Nasal cavity respiratory epithelium epithelial cell of viscerocranial mucosa (primary cell): Measurements from ENCODE around the gene TMEM217. TPM values are rescaled to one million over a fixed set of nuclear protein-coding genes. Genes with fewer than 3 reads are reported as not detected.

ENCODE experiments used
- total RNA-seq: library from RNA; depleted of rRNA; stranded (reverse); fragments of >200 nt; gene quantifications from 2 replicates; pipeline ENCODE4 v1.2.3, GENCODE V29; 2014

Gene TMEM217
- 0.68 and 1.5 TPM in 2 replicates for total RNA-seq

DNA sequence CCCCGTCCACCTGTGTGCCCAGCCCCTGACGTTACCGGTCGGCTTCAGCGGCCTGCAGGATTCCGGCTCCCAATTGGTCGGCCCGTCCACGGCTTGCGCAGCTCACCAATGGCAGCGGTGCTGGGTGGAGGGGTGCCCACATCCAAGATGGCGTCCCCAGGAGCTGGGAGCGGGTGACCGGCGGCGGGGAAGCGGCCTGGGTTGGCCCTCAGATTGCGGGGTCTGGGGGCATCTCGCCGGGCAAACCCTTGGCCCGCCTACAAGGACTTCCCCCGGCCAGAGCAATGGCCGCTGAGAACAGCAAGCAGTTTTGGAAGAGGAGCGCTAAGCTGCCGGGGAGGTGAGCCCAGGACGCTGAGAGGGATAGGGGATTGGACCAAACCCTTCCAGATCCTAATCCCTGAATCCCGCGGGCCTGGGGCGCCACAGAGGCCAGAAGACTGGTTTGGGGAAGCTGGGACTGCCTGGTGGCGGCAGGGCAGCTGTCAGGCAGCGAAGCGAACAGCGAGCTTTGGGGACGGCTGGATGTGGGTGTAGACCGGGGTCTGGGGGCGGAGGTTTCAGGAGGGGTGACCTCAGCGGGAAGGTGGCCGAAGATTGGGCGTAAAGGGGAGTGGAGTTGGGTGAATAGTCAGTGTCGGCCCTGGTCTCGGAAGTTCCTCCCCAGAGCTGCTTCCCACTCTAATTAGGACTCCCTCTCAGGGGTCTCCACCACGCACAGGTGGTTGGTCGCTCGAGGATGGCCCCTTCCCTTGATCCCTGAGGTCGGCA lies at the start of gene TMEM217, which contains the start of gene TBC1D22B:
Gene TMEM217 (minus strand): TSS at position 511 of the 771 bp plus-strand sequence. CDS start 39,114 bp downstream, outside the sequence.
Gene TBC1D22B (plus strand): TSS at position 139 of the 771 bp plus-strand sequence. CDS start 146 bp downstream, at position 285.

DNA sequence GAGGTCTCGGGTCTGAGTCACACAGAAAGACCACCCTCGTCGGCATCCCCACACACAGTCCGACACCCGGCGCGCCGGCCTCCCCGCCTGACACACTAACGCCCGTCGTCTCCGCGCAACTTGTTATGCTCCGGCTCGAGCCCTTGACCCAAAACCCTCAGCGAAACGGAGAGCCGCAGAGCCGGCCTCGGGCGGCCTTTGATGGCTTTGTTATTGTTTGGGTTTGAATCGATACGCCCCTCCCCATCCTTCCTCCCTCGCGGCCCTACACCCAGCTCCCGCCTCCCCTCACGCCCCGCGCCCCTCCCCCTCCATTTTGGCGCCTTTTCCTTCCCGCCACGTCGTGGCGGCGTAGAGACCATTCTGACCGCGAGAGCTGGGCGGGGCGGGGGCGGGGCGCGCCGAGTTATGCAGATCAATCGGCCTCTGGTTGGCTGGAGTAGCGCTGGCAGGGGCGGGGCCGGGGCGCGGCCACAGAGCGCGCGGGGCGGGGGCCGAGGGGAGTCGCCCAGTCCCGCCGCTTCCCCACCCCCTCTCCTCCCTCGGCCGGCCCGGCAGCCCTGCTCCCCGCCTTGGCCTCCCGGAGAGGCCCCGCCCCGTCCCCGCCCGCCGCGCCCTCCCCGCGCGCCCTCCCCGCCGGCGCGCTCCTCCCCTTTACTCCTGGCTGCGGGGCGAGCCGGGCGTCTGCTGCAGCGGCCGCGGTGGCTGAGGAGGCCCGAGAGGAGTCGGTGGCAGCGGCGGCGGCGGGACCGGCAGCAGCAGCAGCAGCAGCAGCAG lies 88.3 kb downstream of the TMEM217 start, which contains the start of gene PIM1:
Gene PIM1 (plus strand): TSS at position 657 of the 777 bp plus-strand sequence. CDS start 424 bp downstream, outside the sequence.

Other genes starting within 250 kb of the TMEM217 start
- 50.2 and 51.4 TPM in 2 replicates for gene PIM1, start 88.0 kb downstream of the TMEM217 start, total RNA-seq
- 8.2 and 11.8 TPM in 2 replicates for gene TBC1D22B, start 372 bp downstream of the TMEM217 start, total RNA-seq
- gene RNF8, start 95.8 kb upstream of the TMEM217 start, total RNA-seq: 18.8 and 32.3 TPM in 2 replicates
- 22.9 and 27.7 TPM in 2 replicates for gene CMTR1, start 175.1 kb upstream of the TMEM217 start, total RNA-seq
- 13.8 and 18.5 TPM in 2 replicates for gene CCDC167, start 241.7 kb upstream of the TMEM217 start, total RNA-seq